Hepatocyte (in vitro differentiated cells): ENCODE data around the gene UGT1A1. TPM values are rescaled to one million over a fixed set of nuclear protein-coding genes. Genes with fewer than 3 reads are reported as not detected.
"Not testable (repeated sequence)": the region's sequence is repeated elsewhere in the genome, so short reads cannot be mapped to it uniquely, and the experiment has no call there.

Experiments used
- DNase-seq: peaks from one replicate; pipeline ENCODE4 v3.0.0-alpha.2; 2016; ENCODE audit warnings: low spot score
- H2AFZ ChIP-seq: fragments of 200-600 bp; sonication (generic); 2 replicates; pipeline ENCODE4 v1.6.0; 2016; ENCODE audit warnings: antibody characterized with exemption, mild to moderate bottlenecking
- H3K27ac ChIP-seq: fragments of 200-600 bp; sonication (generic); 2 replicates; pipeline ENCODE4 v1.5.1; 2016; ENCODE audit warnings: mild to moderate bottlenecking
- H3K27me3 ChIP-seq: fragments of 200-600 bp; sonication (generic); 2 replicates; pipeline ENCODE4 v1.6.1; 2016
- H3K36me3 ChIP-seq: fragments of 200-600 bp; sonication (generic); replicated peaks from 2 replicates; pipeline ENCODE4 v1.5.1; 2016; ENCODE audit warnings: low read depth; ENCODE audit not compliant: insufficient read depth
- H3K4me1 ChIP-seq: fragments of 200-600 bp; sonication (generic); 2 replicates; pipeline ENCODE4 v1.5.1; 2016; ENCODE audit warnings: mild to moderate bottlenecking, moderate library complexity; ENCODE audit not compliant: insufficient read depth
- H3K4me2 ChIP-seq: fragments of 200-600 bp; sonication (generic); 2 replicates; pipeline ENCODE4 v1.6.0; 2016
- H3K4me3 ChIP-seq: fragments of 200-600 bp; sonication (generic); 2 replicates; pipeline ENCODE4 v1.5.1; 2016; ENCODE audit warnings: mild to moderate bottlenecking
- H3K79me2 ChIP-seq: fragments of 200-600 bp; sonication (generic); 2 replicates; pipeline ENCODE4 v1.6.0; 2017; ENCODE audit warnings: mild to moderate bottlenecking
- H3K9me2 ChIP-seq: fragments of 200-600 bp; sonication (generic); replicated peaks from 2 replicates; pipeline ENCODE4 v1.6.0; 2017; ENCODE audit warnings: mild to moderate bottlenecking; ENCODE audit not compliant: insufficient read depth
- H3K9me3 ChIP-seq: fragments of 200-600 bp; sonication (generic); 2 replicates; pipeline ENCODE4 v1.5.1; 2016; ENCODE audit warnings: low read depth, mild to moderate bottlenecking
- H4K20me1 ChIP-seq: fragments of 200-600 bp; sonication (generic); 2 replicates; pipeline ENCODE4 v1.6.0; 2016; ENCODE audit warnings: mild to moderate bottlenecking; ENCODE audit not compliant: insufficient read depth, poor library complexity, severe bottlenecking
- EZH2 ChIP-seq: fragments of 200-600 bp; sonication (generic); IDR thresholded peaks from 2 replicates; pipeline ENCODE4 v1.6.1; 2016; ENCODE audit warnings: antibody characterized with exemption, mild to moderate bottlenecking, borderline replicate concordance
- EZH2phosphoT487 ChIP-seq: fragments of 200-600 bp; sonication (generic); IDR thresholded peaks from one replicate; pipeline ENCODE4 v1.6.1; 2018; ENCODE audit warnings: antibody characterized with exemption, mild to moderate bottlenecking, low read depth, moderate library complexity; ENCODE audit not compliant: unreplicated experiment, severe bottlenecking
- WGBS: methylation state at CpG from one replicate; pipeline ENCODE4 v1.1.6; 2016; ENCODE audit warnings: low lambda C conversion rate; ENCODE audit errors: missing lambda C conversion rate; 5-methylcytosine and 5-hydroxymethylcytosine counted together
- polyA plus RNA-seq: library from polyadenylated mRNA; unstranded; fragments of >200 nt; fragmentation: Nextera tagmentation; extraction: Ambion mirVana; gene quantifications from 2 replicates; pipeline ENCODE4 v1.2.1, GENCODE V29; 2016
- total RNA-seq: library from RNA; depleted of rRNA; stranded (reverse); fragments of >200 nt; gene quantifications from 2 replicates; pipeline ENCODE4 v1.2.3, GENCODE V29; 2014
- TF ChIP-seq, protein P1 (sequence below): fragments of 200-600 bp; sonication (generic); IDR thresholded peaks from 2 replicates; pipeline ENCODE4 v1.5.1; 2016; ENCODE audit warnings: antibody characterized with exemption, mild to moderate bottlenecking; ENCODE audit not compliant: poor library complexity

The UGT1A1 gene
- total and polyA plus RNA-seq, 2 experiments from 2014 or later: 0.53 to 0.91 TPM

DNA sequence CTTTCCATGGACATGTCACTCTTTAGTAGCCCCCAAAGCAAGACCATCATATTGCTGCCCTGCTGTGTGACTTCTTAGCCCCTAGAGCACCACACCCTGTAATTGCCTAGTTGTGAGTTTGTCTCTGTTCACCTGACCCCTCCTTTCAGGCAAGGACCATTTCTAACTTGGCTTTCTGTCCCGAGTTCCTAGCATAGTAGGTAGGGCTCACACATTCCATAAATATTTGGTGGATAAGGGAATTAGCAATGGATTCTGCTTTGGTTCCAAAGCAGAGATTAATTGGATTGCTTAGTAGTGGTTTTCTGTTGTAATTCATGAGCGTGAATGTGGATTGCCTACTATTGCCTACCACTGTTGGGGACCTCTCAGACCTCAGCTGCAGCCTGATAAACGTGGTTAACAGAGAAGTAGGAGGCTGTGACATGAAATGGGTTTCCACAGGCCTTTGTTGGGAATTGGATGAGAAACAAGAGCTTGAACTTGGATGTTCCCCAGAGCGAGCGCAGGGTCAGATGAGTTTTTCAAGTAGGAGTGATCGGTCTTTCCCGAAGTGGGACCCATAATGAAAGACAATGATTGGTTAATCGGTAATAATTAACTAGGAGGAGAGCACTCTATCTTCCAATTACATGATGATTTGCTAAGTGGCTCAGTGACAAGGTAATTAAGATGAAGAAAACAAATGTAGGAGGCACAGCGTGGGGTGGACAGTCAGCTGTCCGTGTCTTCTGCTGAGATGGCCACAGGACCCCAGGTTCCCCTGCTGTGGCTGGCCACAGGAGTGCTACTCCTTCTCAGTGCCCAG is 13.4 kb upstream of the UGT1A1 start:
- Histone ChIP-seq H3K9me3 (no peaks in the 10 kb centered on the region), H3K4me3 (no peak overlapping the region), H3K4me1 (peaks cover 10% of the 10 kb centered on the region), H4K20me1 (no peaks in the 10 kb centered on the region), H2AFZ (no peak overlapping the region), H3K36me3 (no peaks in the 10 kb centered on the region), H3K27ac (peak overlapping the region; percentile 60), H3K27me3 (no peaks in the 10 kb centered on the region), H3K4me2 (no peak overlapping the region), H3K9me2 (no peaks in the 10 kb centered on the region), H3K79me2 (no peaks in the 10 kb centered on the region)
- no peak for DNase-seq
- no peak for TF ChIP-seq EZH2phosphoT487
- TF ChIP-seq EZH2: no peak
- TF ChIP-seq, protein P1, sequence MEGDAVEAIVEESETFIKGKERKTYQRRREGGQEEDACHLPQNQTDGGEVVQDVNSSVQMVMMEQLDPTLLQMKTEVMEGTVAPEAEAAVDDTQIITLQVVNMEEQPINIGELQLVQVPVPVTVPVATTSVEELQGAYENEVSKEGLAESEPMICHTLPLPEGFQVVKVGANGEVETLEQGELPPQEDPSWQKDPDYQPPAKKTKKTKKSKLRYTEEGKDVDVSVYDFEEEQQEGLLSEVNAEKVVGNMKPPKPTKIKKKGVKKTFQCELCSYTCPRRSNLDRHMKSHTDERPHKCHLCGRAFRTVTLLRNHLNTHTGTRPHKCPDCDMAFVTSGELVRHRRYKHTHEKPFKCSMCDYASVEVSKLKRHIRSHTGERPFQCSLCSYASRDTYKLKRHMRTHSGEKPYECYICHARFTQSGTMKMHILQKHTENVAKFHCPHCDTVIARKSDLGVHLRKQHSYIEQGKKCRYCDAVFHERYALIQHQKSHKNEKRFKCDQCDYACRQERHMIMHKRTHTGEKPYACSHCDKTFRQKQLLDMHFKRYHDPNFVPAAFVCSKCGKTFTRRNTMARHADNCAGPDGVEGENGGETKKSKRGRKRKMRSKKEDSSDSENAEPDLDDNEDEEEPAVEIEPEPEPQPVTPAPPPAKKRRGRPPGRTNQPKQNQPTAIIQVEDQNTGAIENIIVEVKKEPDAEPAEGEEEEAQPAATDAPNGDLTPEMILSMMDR: no peak
- WGBS: 81% methylated on average over 10 of the region's 10 CpGs

DNA sequence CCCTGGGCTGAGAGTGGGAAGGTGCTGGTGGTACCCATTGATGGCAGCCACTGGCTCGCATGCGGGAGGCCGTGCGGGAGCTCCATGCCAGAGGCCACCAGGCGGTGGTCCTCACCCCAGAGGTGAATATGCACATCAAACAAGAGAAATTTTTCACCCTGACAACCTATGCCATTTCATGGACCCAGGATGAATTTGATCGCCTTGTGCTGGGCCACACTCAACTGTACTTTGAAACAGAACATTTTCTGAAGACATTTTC is 12.9 kb upstream of the UGT1A1 start:
- Histone ChIP-seq H3K4me2 (no peak overlapping the region), H3K4me1 (peaks cover 10% of the 10 kb centered on the region), H3K79me2 (no peaks in the 10 kb centered on the region), H3K9me2 (no peaks in the 10 kb centered on the region), H3K9me3 (no peaks in the 10 kb centered on the region), H2AFZ (no peak overlapping the region), H3K4me3 (no peak overlapping the region), H3K36me3 (no peaks in the 10 kb centered on the region), H3K27me3 (no peaks in the 10 kb centered on the region), H4K20me1 (no peaks in the 10 kb centered on the region), H3K27ac (no peak overlapping the region)
- TF ChIP-seq EZH2phosphoT487 (no peak), EZH2 (no peak)
- TF ChIP-seq, protein P1: no peak
- 92% methylated on average over 6 of the region's 6 CpGs for WGBS
- no peak for DNase-seq

DNA sequence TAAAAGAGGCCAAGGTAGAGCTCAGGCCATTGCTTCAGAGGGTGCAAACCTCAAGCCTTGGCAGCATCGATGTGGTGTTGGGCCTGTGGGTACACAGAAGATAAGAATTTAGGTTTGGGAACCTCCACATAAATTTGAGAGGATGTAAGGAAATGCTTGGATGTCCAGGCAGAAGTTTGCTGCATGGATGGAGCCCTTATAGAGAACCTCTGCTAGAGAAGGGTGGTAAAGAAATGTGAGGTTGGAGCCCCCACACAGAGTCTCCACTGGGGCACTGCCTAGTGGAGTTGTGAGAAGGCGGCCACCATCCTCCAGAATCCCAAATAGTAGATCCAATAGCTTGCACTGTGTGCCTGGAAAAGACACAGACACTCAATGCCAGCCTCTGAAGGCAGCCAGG is 9.4 kb upstream of the UGT1A1 start:
- H3K4me3 ChIP-seq, H3K27ac ChIP-seq, H4K20me1 ChIP-seq, H3K9me3 ChIP-seq, H3K4me2 ChIP-seq, H3K9me2 ChIP-seq, DNase-seq, H3K36me3 ChIP-seq, H2AFZ ChIP-seq, H3K4me1 ChIP-seq, H3K79me2 ChIP-seq, H3K27me3 ChIP-seq: not testable (repeated sequence)
- 76% methylated on average over 2 of the region's 2 CpGs for WGBS

DNA sequence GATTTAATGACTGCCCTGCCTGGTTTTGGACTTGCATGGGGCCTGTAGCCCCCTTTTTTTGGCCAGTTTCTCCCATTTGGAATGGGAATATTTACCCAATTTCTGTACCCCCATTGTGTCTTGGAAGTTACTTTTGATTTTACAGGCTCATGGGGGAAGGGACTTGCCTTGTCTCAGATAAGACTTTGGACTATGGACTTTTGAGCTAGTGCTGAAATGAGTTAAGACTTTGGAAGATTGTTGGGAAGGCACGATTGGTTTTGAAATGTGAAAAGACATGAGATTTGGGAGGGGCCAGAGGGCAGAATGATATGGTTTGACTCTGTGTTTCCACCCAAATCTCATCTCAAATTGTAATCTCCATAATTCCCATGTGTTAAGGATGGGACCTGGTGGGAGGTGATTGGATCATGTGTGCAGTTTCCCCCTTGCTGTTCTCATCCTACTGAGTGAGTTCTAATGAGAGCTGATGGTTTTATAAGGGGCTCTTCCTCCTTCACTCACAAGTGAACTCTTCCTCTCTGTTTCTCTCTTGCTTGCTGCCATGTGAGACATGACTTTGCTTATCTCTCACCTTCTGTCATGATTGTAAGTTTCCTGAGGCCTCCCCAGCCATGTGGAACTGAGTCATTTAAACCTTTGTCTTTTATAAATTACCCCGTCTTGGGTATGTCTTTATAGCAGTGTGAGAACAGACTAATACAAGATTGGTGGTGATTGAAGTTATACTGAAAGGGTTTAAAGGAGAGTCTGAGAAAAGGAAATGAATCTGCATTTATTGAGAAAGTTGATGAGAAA is 8.7 kb upstream of the UGT1A1 start:
- H4K20me1 ChIP-seq, H3K79me2 ChIP-seq, H3K4me3 ChIP-seq, H3K4me1 ChIP-seq, H2AFZ ChIP-seq, H3K27ac ChIP-seq, H3K27me3 ChIP-seq, H3K9me2 ChIP-seq, DNase-seq, H3K36me3 ChIP-seq, H3K4me2 ChIP-seq, H3K9me3 ChIP-seq: not testable (repeated sequence)
- 55% methylated on average over 2 of the region's 2 CpGs for WGBS
